ENCODE data around the gene MNX1. TPM values are rescaled to one million over a fixed set of nuclear protein-coding genes. Genes with fewer than 3 reads are reported as not detected.

MNX1 gene
- polyA plus RNA-seq, 1 donor from 2014 or later: not detected

DNA sequence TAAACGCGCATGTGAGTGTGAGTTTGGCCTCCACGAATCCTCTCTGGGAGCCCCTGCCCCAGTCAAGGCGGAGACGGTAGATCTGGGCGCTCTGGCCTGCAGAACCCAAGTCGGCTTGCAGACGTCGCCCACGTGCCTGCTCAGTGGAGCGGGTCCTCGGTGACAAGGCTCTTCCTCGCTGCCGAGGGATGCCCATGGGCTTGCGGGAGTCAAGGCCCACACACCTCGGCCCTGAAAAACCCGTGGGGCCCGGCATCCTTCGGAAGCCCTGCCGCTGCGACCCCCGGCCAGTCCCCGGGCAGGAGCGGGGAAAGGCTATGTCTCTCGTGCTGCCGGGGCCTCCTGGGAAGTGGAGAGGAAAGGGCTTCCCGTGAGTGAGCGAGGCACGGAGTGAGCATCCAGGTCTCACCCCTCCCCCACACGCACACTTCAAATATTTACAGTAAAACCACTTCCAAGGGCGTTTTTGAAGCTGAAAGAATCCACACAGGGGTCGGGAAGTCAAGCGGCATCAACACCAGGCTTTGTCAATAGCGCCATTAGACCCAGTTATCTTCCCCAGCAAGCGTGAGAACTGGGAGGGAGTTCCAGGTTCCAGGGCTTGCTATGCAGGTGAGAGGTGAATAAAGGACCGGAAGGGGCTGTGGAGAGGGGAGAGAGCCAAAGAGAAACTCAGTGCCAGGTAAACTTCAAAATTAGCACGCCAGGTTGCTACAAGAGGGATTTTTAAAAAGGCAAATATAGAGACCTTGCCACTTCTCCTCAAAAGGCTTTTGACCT, 1.1 kb upstream of the MNX1 start:
- no peak overlapping the region for H2AFZ ChIP-seq (ENCODE audit: low read depth, low read length)
- H3K9ac ChIP-seq (ENCODE audit: low read length): no peak overlapping the region
- H3K27ac ChIP-seq (ENCODE audit: low read length): no peak overlapping the region
- no peaks in the 10 kb centered on the region for H3F3A ChIP-seq (ENCODE audit: insufficient read depth, low read length, poor library complexity, severe bottlenecking)
- H3K4me3 ChIP-seq (ENCODE audit: low read length): peak overlapping the region; percentile 57
- H4K20me1 ChIP-seq (ENCODE audit: insufficient read depth): no peaks in the 10 kb centered on the region
- peaks cover 95% of the 10 kb centered on the region for H3K27me3 ChIP-seq (ENCODE audit: insufficient read depth, low read depth, low read length)
- TF ChIP-seq, protein P1, sequence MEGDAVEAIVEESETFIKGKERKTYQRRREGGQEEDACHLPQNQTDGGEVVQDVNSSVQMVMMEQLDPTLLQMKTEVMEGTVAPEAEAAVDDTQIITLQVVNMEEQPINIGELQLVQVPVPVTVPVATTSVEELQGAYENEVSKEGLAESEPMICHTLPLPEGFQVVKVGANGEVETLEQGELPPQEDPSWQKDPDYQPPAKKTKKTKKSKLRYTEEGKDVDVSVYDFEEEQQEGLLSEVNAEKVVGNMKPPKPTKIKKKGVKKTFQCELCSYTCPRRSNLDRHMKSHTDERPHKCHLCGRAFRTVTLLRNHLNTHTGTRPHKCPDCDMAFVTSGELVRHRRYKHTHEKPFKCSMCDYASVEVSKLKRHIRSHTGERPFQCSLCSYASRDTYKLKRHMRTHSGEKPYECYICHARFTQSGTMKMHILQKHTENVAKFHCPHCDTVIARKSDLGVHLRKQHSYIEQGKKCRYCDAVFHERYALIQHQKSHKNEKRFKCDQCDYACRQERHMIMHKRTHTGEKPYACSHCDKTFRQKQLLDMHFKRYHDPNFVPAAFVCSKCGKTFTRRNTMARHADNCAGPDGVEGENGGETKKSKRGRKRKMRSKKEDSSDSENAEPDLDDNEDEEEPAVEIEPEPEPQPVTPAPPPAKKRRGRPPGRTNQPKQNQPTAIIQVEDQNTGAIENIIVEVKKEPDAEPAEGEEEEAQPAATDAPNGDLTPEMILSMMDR (IDR thresholded peaks at IDR 0.05; ENCODE audit: poor library complexity, severe bottlenecking): no peak
- peak; percentile 9 for TF ChIP-seq EZH2 (IDR thresholded peaks at IDR 0.05; ENCODE audit: borderline replicate concordance, insufficient read depth, low read length, poor library complexity, severe bottlenecking)
- no peak for TF ChIP-seq EP300 (conservative IDR thresholded peaks at IDR 0.05; ENCODE audit: poor library complexity, severe bottlenecking)
- H3K4me2 ChIP-seq (ENCODE audit: low read length): no peak overlapping the region
- H3K79me2 ChIP-seq (replicated peaks; ENCODE audit: insufficient read depth, low read length): no peaks in the 10 kb centered on the region
- H3K9me3 ChIP-seq (ENCODE audit: low read length): no peaks in the 10 kb centered on the region
- H3K9me2 ChIP-seq (ENCODE audit: insufficient read depth, low read length): no peaks in the 10 kb centered on the region
- no peaks in the 10 kb centered on the region for H3K36me3 ChIP-seq (ENCODE audit: insufficient read depth, low read length)

DNA sequence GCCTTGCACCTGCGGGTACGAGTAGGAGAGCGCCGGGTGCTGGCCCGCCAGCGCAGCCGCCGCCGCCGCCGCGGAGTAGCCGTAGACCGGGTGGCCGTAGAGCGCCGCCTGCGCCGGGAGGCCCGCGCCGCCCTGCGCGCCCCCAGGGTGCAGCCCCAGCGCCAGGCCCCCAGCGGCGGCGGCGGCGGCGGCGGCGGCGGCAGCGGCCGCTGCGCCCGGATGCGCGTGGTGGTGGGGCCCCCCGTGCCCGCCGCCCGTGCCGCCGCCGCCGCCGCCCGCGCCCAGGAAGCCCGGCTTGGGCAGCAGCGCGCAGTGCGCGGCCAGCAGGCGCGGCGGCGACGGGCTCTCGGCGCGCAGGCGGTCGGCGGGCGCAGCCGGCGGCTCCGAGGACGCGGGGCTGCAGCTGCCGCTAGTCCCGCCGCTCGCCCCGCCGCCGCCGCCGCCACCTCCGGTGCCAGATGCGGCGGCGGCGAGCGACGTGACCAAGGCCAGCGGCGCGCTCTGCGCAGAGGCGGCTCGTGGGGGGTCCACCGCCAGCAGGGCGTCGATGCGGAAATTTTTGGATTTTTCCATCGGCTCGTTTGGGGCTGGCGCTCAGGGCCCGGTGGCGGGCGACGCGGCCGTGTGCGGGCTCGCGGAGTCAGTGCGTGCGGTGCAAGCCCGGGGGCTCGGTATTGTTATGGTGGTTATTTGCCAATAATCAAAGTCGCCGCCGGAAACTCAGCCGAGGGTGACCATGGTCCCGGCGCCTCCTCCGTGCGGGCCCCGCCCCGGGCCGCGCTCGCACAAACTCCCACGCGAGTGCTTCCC, 480 bp downstream of the MNX1 start:
- no peaks in the 10 kb centered on the region for H3K9me3 ChIP-seq (ENCODE audit: low read length)
- no peaks in the 10 kb centered on the region for H3F3A ChIP-seq (ENCODE audit: insufficient read depth, low read length, poor library complexity, severe bottlenecking)
- H3K4me2 ChIP-seq (ENCODE audit: low read length): no peak overlapping the region
- peak overlapping the region; percentile 64 for H3K4me3 ChIP-seq (ENCODE audit: low read length)
- no peaks in the 10 kb centered on the region for H3K9me2 ChIP-seq (ENCODE audit: insufficient read depth, low read length)
- no peaks in the 10 kb centered on the region for H4K20me1 ChIP-seq (ENCODE audit: insufficient read depth)
- H2AFZ ChIP-seq (ENCODE audit: low read depth, low read length): no peak overlapping the region
- H3K9ac ChIP-seq (ENCODE audit: low read length): no peak overlapping the region
- H3K36me3 ChIP-seq (ENCODE audit: insufficient read depth, low read length): no peaks in the 10 kb centered on the region
- no peak overlapping the region for H3K27ac ChIP-seq (ENCODE audit: low read length)
- TF ChIP-seq POLR2AphosphoS5 (IDR thresholded peaks at IDR 0.05) (peak; percentile 26), EP300 (conservative IDR thresholded peaks at IDR 0.05; ENCODE audit: poor library complexity, severe bottlenecking) (no peak), EZH2 (IDR thresholded peaks at IDR 0.05; ENCODE audit: borderline replicate concordance, insufficient read depth, low read length, poor library complexity, severe bottlenecking) (peak; percentile 78)
- peaks cover 94% of the 10 kb centered on the region for H3K27me3 ChIP-seq (ENCODE audit: insufficient read depth, low read depth, low read length)
- H3K79me2 ChIP-seq (replicated peaks; ENCODE audit: insufficient read depth, low read length): no peaks in the 10 kb centered on the region

DNA sequence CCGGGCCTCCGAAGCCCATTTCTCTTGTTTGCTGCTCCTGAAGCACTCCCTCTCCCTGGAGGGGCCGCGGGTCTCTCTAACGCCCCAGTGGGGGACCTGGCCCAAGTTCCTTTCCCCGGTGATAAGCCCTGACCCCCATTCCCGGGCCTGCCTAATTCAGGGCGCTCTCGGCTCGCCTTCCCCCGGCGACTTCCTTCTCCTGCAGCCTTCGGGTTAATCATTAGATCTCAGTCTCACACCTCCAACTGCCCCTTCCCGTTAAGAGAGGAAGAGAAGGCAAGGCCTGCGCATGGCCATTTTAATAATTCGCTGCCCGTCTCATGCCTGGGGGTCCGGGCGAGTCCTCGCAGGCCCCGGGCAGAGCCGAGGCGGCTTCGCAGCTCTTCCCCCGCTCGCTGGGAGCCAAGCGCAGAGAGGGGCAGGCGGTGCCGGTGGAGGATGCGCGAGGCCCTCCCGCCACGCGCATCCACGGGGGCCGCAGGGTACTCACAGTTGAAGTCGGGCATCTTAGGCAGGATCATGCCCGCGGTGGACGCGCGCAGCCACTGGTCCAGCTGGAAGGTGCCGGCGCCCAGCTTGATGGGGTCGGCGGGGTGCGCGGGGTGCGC, 1.2 kb downstream of the MNX1 start:
- H3K9ac ChIP-seq (ENCODE audit: low read length): no peak overlapping the region
- no peaks in the 10 kb centered on the region for H3F3A ChIP-seq (ENCODE audit: insufficient read depth, low read length, poor library complexity, severe bottlenecking)
- H3K9me2 ChIP-seq (ENCODE audit: insufficient read depth, low read length): no peaks in the 10 kb centered on the region
- no peaks in the 10 kb centered on the region for H4K20me1 ChIP-seq (ENCODE audit: insufficient read depth)
- no peak overlapping the region for H2AFZ ChIP-seq (ENCODE audit: low read depth, low read length)
- no peaks in the 10 kb centered on the region for H3K9me3 ChIP-seq (ENCODE audit: low read length)
- H3K27me3 ChIP-seq (ENCODE audit: insufficient read depth, low read depth, low read length): peaks cover 94% of the 10 kb centered on the region
- no peak overlapping the region for H3K27ac ChIP-seq (ENCODE audit: low read length)
- no peaks in the 10 kb centered on the region for H3K79me2 ChIP-seq (replicated peaks; ENCODE audit: insufficient read depth, low read length)
- no peak overlapping the region for H3K4me2 ChIP-seq (ENCODE audit: low read length)
- H3K4me3 ChIP-seq (ENCODE audit: low read length): peak overlapping the region; percentile 54
- H3K36me3 ChIP-seq (ENCODE audit: insufficient read depth, low read length): no peaks in the 10 kb centered on the region
- TF ChIP-seq TAF1 (IDR thresholded peaks at IDR 0.05; ENCODE audit: low read depth) (no peak), EP300 (conservative IDR thresholded peaks at IDR 0.05; ENCODE audit: poor library complexity, severe bottlenecking) (no peak), RAD21 (conservative IDR thresholded peaks at IDR 0.05) (no peak), EZH2 (IDR thresholded peaks at IDR 0.05; ENCODE audit: borderline replicate concordance, insufficient read depth, low read length, poor library complexity, severe bottlenecking) (peak; percentile 98), POLR2AphosphoS5 (IDR thresholded peaks at IDR 0.05) (peak; percentile 17), MXI1 (conservative IDR thresholded peaks at IDR 0.05; ENCODE audit: poor library complexity, severe bottlenecking) (no peak), SMC3 (conservative IDR thresholded peaks at IDR 0.05; ENCODE audit: poor library complexity) (no peak)
- TF ChIP-seq, protein P2, sequence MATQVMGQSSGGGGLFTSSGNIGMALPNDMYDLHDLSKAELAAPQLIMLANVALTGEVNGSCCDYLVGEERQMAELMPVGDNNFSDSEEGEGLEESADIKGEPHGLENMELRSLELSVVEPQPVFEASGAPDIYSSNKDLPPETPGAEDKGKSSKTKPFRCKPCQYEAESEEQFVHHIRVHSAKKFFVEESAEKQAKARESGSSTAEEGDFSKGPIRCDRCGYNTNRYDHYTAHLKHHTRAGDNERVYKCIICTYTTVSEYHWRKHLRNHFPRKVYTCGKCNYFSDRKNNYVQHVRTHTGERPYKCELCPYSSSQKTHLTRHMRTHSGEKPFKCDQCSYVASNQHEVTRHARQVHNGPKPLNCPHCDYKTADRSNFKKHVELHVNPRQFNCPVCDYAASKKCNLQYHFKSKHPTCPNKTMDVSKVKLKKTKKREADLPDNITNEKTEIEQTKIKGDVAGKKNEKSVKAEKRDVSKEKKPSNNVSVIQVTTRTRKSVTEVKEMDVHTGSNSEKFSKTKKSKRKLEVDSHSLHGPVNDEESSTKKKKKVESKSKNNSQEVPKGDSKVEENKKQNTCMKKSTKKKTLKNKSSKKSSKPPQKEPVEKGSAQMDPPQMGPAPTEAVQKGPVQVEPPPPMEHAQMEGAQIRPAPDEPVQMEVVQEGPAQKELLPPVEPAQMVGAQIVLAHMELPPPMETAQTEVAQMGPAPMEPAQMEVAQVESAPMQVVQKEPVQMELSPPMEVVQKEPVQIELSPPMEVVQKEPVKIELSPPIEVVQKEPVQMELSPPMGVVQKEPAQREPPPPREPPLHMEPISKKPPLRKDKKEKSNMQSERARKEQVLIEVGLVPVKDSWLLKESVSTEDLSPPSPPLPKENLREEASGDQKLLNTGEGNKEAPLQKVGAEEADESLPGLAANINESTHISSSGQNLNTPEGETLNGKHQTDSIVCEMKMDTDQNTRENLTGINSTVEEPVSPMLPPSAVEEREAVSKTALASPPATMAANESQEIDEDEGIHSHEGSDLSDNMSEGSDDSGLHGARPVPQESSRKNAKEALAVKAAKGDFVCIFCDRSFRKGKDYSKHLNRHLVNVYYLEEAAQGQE (IDR thresholded peaks at IDR 0.05; ENCODE audit: borderline replicate concordance): no peak
- TF ChIP-seq, protein P1 (IDR thresholded peaks at IDR 0.05; ENCODE audit: poor library complexity, severe bottlenecking): no peak

Data from neural cell (in vitro differentiated cells).